GM18861 (cell line): Measurements from ENCODE around the gene ITPR1.

Source experiments
- ATAC-seq: cut with Tn5 transposase; IDR thresholded peaks from one replicate; pipeline ENCODE4 v1.9.1; 2021; ENCODE audit not compliant: unreplicated experiment

The ITPR1 gene

GRCh38 chr3:4633078-4634004, 140.2 kb downstream of the ITPR1 start:
- peak; percentile 79 for ATAC-seq

- ATAC-seq: no peak
Observed at GRCh38 chr3:4634894-4635293, 141.7 kb downstream of the ITPR1 start.

GRCh38 chr3:4637265-4637664, 144.1 kb downstream of the ITPR1 start:
- ATAC-seq: no peak

- no peak for ATAC-seq
Observed at GRCh38 chr3:4641863-4642563, 148.9 kb downstream of the ITPR1 start.

- no peak for ATAC-seq
Observed at GRCh38 chr3:4642611-4643010, 149.5 kb downstream of the ITPR1 start.

- no peak for ATAC-seq
Observed at GRCh38 chr3:4643904-4644547, 150.9 kb downstream of the ITPR1 start.

- no peak for ATAC-seq
Observed at GRCh38 chr3:4644951-4645350, 151.8 kb downstream of the ITPR1 start.

- no peak for ATAC-seq
Observed at GRCh38 chr3:4645468-4645867, 152.3 kb downstream of the ITPR1 start.

GRCh38 chr3:4647411-4647810, 154.3 kb downstream of the ITPR1 start:
- no peak for ATAC-seq

- ATAC-seq: no peak
Observed at GRCh38 chr3:4655145-4656045, 162.2 kb downstream of the ITPR1 start.

GRCh38 chr3:4656059-4656458, 162.9 kb downstream of the ITPR1 start:
- ATAC-seq: no peak

GRCh38 chr3:4656626-4657328, 163.6 kb downstream of the ITPR1 start:
- no peak for ATAC-seq

GRCh38 chr3:4660936-4661335, 167.8 kb downstream of the ITPR1 start:
- ATAC-seq: no peak

GRCh38 chr3:4664412-4664811, 171.3 kb downstream of the ITPR1 start:
- ATAC-seq: no peak

- ATAC-seq: no peak
Observed at GRCh38 chr3:4665197-4665596, 172.0 kb downstream of the ITPR1 start.

- ATAC-seq: no peak
Observed at GRCh38 chr3:4666071-4666470, 172.9 kb downstream of the ITPR1 start.

- ATAC-seq: no peak
Observed at GRCh38 chr3:4670352-4670751, 177.2 kb downstream of the ITPR1 start.

GRCh38 chr3:4672725-4673275, 179.7 kb downstream of the ITPR1 start:
- no peak for ATAC-seq

GRCh38 chr3:4674216-4674615, 181.1 kb downstream of the ITPR1 start:
- no peak for ATAC-seq

GRCh38 chr3:4675704-4676103, 182.6 kb downstream of the ITPR1 start:
- ATAC-seq: no peak
